Stimulated activated CD4-positive, alpha-beta T cell treated with anti-CD3 and anti-CD28 coated beads, Interleukin-12 subunit alpha, Interleukin-12 subunit beta, amount 100 ng/mL, for 24 hours (primary cell): Measurements from ENCODE around the gene DOCK6.
"Not testable (repeated sequence)": the region's sequence is repeated elsewhere in the genome, so short reads cannot be mapped to it uniquely, and the experiment has no call there.

Experiments used
- DNase-seq, 2 experiments: peaks; one replicate each; pipeline ENCODE4 v3.0.0-alpha.2; 2020; ENCODE audit warnings: low read depth in 2 of 2

Gene DOCK6

DNA sequence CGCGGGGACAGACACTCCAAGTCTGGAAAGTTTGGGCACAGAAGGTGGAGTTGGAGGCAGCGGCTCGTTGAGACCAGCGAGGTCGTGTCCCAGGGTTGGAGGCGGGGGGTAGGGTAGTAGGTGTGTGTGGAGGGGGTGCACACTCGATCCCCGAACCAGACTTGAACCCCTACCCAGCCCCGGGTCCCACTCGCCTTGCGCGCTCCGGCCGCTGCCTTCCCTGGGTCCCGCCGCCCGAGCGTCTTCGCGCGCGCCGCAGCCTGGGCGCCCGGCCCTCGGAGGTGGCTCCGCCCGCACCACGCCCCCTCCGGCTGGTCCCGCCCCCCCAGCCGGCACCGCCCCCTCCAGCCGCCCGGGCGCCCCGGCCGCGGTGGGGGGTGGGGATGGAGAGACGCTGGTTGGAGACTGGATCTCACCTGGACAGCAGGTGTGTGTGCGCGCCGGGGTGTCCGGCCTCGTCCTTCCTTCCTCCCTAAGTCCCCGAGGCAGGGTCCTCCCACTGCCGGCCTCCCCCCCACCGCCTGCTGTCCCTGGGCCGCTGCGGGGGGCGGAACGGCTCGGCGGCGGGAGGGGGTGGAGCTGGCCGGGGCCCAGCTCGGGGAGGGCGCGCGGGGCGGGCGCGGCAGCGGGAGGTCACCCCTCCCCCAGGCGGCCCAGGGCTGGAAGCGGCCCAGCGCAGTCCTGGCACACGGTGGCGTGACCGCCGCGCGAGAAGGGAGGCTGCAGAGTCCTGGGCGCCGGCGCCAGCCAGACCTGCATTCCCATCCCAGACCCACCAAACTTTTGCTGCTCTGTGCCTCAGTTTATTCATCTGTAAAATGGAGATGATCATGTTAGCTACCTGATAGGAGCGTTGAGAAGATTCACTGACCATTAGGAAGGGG lies 64.8 kb downstream of the DOCK6 start, which contains the start of gene KANK2:
KANK2 (minus strand) TSS at position 255 of the 884 bp plus-strand sequence. CDS start 3,034 bp downstream, outside the sequence.
- DNase-seq: peak; percentile 55 to 63

- DNase-seq: no peak
Measured at GRCh38 chr19:11196406-11197287, 65.7 kb downstream of the DOCK6 start.

- no peak for DNase-seq
Measured at GRCh38 chr19:11195681-11196080, 66.6 kb downstream of the DOCK6 start.

- DNase-seq: no peak
Measured at GRCh38 chr19:11194656-11195558, 67.4 kb downstream of the DOCK6 start.

- no peak for DNase-seq
Measured at GRCh38 chr19:11194173-11194572, 68.2 kb downstream of the DOCK6 start.

- DNase-seq: no peak
Measured at GRCh38 chr19:11192957-11193939, 69.1 kb downstream of the DOCK6 start.

GRCh38 chr19:11191934-11192333 lies 70.4 kb downstream of the DOCK6 start:
- no peak for DNase-seq

- DNase-seq: no peak
Measured at GRCh38 chr19:11191273-11191755, 71.0 kb downstream of the DOCK6 start.

DNA sequence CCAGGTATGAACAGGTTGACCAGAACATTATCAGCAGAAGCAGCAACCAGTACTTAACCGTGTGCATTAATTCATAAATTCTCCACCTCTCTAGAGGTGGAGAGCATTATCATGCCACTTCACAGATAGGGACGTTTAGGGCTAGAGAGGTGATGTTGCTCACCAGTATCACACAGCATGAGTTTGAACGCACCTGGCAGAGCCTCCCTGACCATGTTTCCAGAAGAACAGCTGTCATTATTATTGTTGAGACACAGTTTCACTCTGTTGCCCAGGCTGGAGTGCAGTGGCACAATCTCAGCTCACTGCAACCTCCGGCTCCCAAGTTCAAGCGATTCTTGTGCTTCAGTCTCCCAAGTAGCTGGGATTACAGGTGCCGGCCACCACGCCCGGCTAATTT lies 71.8 kb downstream of the DOCK6 start:
- DNase-seq: no peak

- no peak for DNase-seq
Measured at GRCh38 chr19:11187441-11187840, 74.9 kb downstream of the DOCK6 start.

GRCh38 chr19:11182994-11183393 lies 79.3 kb downstream of the DOCK6 start:
- no peak for DNase-seq

GRCh38 chr19:11181488-11181887 lies 80.8 kb downstream of the DOCK6 start:
- no peak for DNase-seq

DNA sequence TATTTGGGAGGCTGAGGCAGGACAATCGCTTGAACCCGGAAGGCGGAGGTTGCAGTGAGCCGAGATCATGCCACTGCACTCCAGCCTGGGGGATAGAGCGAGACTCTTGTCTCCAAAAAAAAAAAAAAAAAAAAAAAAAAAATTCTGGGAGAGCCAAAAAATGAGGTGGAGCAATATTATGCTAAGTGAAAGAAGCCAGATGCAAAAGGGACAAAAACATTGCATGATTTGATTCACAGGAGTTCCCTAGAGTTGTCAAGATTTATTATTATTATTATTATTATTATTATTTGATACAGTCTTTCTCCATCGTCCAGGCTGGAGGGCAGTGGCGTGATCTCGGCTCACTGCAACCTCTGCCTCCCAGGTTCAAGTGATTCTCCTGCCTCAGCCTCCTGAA lies 81.3 kb downstream of the DOCK6 start:
- not testable (repeated sequence) for DNase-seq

- DNase-seq: no peak
Measured at GRCh38 chr19:11180346-11180745, 82.0 kb downstream of the DOCK6 start.

GRCh38 chr19:11179716-11180297 lies 82.5 kb downstream of the DOCK6 start:
- DNase-seq: no peak

DNA sequence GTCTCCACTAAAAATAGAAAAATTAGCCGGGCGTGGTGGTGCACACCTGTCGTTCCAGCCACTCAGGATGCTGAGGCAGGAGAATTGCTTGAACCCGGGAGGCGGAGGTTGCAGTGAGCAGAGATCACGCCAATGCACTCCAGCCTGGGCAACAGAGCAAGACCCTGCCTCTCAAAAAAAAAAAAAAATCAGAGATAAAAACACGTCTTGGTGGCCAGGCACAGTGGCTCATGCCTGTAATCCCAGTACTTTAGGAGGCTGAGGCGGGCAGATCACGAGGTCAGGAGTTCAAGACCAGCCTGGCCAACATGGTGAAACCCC lies 83.2 kb downstream of the DOCK6 start:
- DNase-seq: not testable (repeated sequence)

- no peak for DNase-seq
Measured at GRCh38 chr19:11177592-11177991, 84.7 kb downstream of the DOCK6 start.

- no peak for DNase-seq
Measured at GRCh38 chr19:11176466-11177193, 85.7 kb downstream of the DOCK6 start.

GRCh38 chr19:11175920-11176319 lies 86.4 kb downstream of the DOCK6 start:
- DNase-seq: no peak
